GM13976 (cell line): Measurements from ENCODE around the gene GPR89A.
"Not testable (repeated sequence)": the region's sequence is repeated elsewhere in the genome, so short reads cannot be mapped to it uniquely, and the experiment has no call there.

Experiments used
- DNase-seq: peaks from one replicate; pipeline ENCODE4 v3.0.0; 2012; ENCODE audit warnings: low spot score
- CTCF ChIP-seq: IDR thresholded peaks from 2 replicates; pipeline ENCODE4 v1.5.1; 2012; ENCODE audit warnings: borderline replicate concordance, mild to moderate bottlenecking; ENCODE audit not compliant: insufficient read depth; ENCODE audit errors: extremely low read depth, missing control alignments, control extremely low read depth
- in situ Hi-C: fragments of 300-500 bp; cut with MboI; formaldehyde crosslinking; loops from one replicate; pipeline ENCODE4 v1.12.0; 2022; ENCODE audit warnings: low sequenced_read_pairs, mixed read lengths, inconsistent platforms; ENCODE audit not compliant: unreplicated experiment

The GPR89A gene

GRCh38 chr1:145607833-145608733, at the start of gene GPR89A:
Gene GPR89A (plus strand): TSS chr1:145607988. CDS start chr1:145608134, 146 bp downstream.
- DNase-seq: peak; percentile 88
- in situ Hi-C loops: not testable (repeated sequence)

GRCh38 chr1:145586820-145587219, 21.0 kb upstream of the GPR89A start:
- DNase-seq, in situ Hi-C loops: not testable (repeated sequence)

GRCh38 chr1:145590806-145591205, 17.0 kb upstream of the GPR89A start:
- DNase-seq, in situ Hi-C loops: not testable (repeated sequence)

GRCh38 chr1:145592347-145592746, 15.4 kb upstream of the GPR89A start:
- in situ Hi-C loops: not testable (repeated sequence)

GRCh38 chr1:145595421-145595820, 12.4 kb upstream of the GPR89A start:
- in situ Hi-C loops, DNase-seq: not testable (repeated sequence)

More at GRCh38 chr1:145592347-145592746, 15.4 kb upstream of the GPR89A start:
- DNase-seq: not testable (repeated sequence)

- DNase-seq, in situ Hi-C loops: not testable (repeated sequence)
These were observed 11.6 kb upstream of the GPR89A start for GRCh38 chr1:145596236-145596635.

- DNase-seq, in situ Hi-C loops: not testable (repeated sequence)
These were observed 8.4 kb upstream of the GPR89A start for GRCh38 chr1:145599426-145599825.

- in situ Hi-C loops: no loop called here
- no peak for DNase-seq
- TF ChIP-seq CTCF: no peak
These were observed 6.2 kb upstream of the GPR89A start for GRCh38 chr1:145601593-145601992.

GRCh38 chr1:145606840-145607239, 948 bp upstream of the GPR89A start:
- DNase-seq, in situ Hi-C loops: not testable (repeated sequence)

GRCh38 chr1:145607289-145607688, 499 bp upstream of the GPR89A start:
- DNase-seq, in situ Hi-C loops: not testable (repeated sequence)

- in situ Hi-C loops, DNase-seq: not testable (repeated sequence)
These were observed 3.0 kb downstream of the GPR89A start for GRCh38 chr1:145610744-145611143.

- in situ Hi-C loops, DNase-seq: not testable (repeated sequence)
These were observed 12.3 kb downstream of the GPR89A start for GRCh38 chr1:145620073-145620472.

- DNase-seq, in situ Hi-C loops: not testable (repeated sequence)
These were observed 14.4 kb downstream of the GPR89A start for GRCh38 chr1:145622177-145622576.

GRCh38 chr1:145636237-145636636, 28.4 kb downstream of the GPR89A start:
- DNase-seq, in situ Hi-C loops: not testable (repeated sequence)

- in situ Hi-C loops, DNase-seq: not testable (repeated sequence)
These were observed 34.1 kb downstream of the GPR89A start for GRCh38 chr1:145641886-145642285.

- in situ Hi-C loops, DNase-seq: not testable (repeated sequence)
These were observed 36.2 kb downstream of the GPR89A start for GRCh38 chr1:145643990-145644389.

GRCh38 chr1:145656245-145656943, 48.6 kb downstream of the GPR89A start:
- DNase-seq, in situ Hi-C loops: not testable (repeated sequence)

GRCh38 chr1:145662502-145662901, 54.7 kb downstream of the GPR89A start:
- DNase-seq, in situ Hi-C loops: not testable (repeated sequence)
